ENCODE data around the gene PNMA1. TPM values are rescaled to one million over a fixed set of nuclear protein-coding genes. Genes with fewer than 3 reads are reported as not detected.
A peak's percentile ranks its signal among the peaks of the same experiment; 100 is the strongest.

Gene PNMA1
- total and polyA plus RNA-seq, 2 of the 13 experiments (the other 11 are each of a cell fraction or from before 2014, with no cell fraction given): 7.0 to 8.3 TPM

DNA sequence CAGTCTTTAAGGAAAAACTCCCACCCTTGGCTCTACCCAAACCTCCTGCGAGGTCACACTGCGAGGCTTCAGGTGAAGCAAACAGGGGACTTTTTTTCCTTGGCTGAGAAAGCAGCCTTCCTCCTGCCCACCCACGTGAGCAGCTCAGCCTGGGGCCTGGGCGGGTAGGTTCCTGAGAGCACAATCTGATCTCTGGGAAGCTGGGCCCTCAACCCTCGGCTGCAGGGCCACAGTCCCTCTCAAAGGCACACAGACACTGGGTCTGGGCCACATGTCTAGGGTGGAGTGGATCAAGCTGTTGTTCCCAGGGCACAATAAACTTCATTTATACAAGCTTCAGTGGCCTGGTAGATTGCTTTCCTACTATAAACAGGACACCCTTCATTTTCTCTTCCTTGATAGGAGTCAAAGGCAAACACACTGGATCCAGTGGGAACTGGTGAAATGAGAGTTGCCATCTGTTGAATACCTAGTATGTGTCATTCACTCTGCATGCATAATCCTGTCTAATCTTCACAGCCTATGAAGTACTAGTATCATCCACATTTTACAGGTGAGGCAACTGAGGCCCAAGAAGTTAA is 41.3 kb upstream of the PNMA1 start (continued):
- TF ChIP-seq, protein P1, sequence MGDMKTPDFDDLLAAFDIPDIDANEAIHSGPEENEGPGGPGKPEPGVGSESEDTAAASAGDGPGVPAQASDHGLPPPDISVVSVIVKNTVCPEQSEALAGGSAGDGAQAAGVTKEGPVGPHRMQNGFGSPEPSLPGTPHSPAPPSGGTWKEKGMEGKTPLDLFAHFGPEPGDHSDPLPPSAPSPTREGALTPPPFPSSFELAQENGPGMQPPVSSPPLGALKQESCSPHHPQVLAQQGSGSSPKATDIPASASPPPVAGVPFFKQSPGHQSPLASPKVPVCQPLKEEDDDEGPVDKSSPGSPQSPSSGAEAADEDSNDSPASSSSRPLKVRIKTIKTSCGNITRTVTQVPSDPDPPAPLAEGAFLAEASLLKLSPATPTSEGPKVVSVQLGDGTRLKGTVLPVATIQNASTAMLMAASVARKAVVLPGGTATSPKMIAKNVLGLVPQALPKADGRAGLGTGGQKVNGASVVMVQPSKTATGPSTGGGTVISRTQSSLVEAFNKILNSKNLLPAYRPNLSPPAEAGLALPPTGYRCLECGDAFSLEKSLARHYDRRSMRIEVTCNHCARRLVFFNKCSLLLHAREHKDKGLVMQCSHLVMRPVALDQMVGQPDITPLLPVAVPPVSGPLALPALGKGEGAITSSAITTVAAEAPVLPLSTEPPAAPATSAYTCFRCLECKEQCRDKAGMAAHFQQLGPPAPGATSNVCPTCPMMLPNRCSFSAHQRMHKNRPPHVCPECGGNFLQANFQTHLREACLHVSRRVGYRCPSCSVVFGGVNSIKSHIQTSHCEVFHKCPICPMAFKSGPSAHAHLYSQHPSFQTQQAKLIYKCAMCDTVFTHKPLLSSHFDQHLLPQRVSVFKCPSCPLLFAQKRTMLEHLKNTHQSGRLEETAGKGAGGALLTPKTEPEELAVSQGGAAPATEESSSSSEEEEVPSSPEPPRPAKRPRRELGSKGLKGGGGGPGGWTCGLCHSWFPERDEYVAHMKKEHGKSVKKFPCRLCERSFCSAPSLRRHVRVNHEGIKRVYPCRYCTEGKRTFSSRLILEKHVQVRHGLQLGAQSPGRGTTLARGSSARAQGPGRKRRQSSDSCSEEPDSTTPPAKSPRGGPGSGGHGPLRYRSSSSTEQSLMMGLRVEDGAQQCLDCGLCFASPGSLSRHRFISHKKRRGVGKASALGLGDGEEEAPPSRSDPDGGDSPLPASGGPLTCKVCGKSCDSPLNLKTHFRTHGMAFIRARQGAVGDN (CRISPR knock-in tag; IDR thresholded peaks at IDR 0.05): peak; percentile 85
- TF ChIP-seq, protein P2, sequence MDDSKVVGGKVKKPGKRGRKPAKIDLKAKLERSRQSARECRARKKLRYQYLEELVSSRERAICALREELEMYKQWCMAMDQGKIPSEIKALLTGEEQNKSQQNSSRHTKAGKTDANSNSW (CRISPR knock-in tag; IDR thresholded peaks at IDR 0.05; ENCODE audit: borderline replicate concordance): no peak
- TF ChIP-seq ARID5B (CRISPR knock-in tag; IDR thresholded peaks at IDR 0.05) (0 out of 2 replicates have a peak, but pooled peaks have one; percentile 7), POLR2A (IDR thresholded peaks at IDR 0.05; ENCODE audit: insufficient read depth in 1 of 2, low read depth in 2 of 2, low read length in 2 of 2) (peak in 1 of 2 experiments; percentile 37; a peak in 1 of 4 replicates), SRSF1 (optimal IDR thresholded peaks at IDR 0.05; ENCODE audit: low read depth, low read length) (no peak), ZNF562 (CRISPR knock-in tag; IDR thresholded peaks at IDR 0.05; ENCODE audit: borderline replicate concordance) (no peak), ELF3 (CRISPR knock-in tag; IDR thresholded peaks at IDR 0.05) (0 out of 2 replicates have a peak, but pooled peaks have one; percentile 2), ZBTB7A (CRISPR knock-in tag; IDR thresholded peaks at IDR 0.05) (no peak), BCLAF1 (IDR thresholded peaks at IDR 0.05) (no peak), NR2F2 (IDR thresholded peaks at IDR 0.05; ENCODE audit: borderline replicate concordance, low read depth) (no peak), MEF2D (CRISPR knock-in tag; IDR thresholded peaks at IDR 0.05) (no peak), ZFX (CRISPR knock-in tag; IDR thresholded peaks at IDR 0.05; ENCODE audit: low read depth) (peak; percentile 67), ARNTL (CRISPR knock-in tag; IDR thresholded peaks at IDR 0.05) (0 out of 2 replicates have a peak, but pooled peaks have one; percentile 17)
- TF ChIP-seq, protein P3, sequence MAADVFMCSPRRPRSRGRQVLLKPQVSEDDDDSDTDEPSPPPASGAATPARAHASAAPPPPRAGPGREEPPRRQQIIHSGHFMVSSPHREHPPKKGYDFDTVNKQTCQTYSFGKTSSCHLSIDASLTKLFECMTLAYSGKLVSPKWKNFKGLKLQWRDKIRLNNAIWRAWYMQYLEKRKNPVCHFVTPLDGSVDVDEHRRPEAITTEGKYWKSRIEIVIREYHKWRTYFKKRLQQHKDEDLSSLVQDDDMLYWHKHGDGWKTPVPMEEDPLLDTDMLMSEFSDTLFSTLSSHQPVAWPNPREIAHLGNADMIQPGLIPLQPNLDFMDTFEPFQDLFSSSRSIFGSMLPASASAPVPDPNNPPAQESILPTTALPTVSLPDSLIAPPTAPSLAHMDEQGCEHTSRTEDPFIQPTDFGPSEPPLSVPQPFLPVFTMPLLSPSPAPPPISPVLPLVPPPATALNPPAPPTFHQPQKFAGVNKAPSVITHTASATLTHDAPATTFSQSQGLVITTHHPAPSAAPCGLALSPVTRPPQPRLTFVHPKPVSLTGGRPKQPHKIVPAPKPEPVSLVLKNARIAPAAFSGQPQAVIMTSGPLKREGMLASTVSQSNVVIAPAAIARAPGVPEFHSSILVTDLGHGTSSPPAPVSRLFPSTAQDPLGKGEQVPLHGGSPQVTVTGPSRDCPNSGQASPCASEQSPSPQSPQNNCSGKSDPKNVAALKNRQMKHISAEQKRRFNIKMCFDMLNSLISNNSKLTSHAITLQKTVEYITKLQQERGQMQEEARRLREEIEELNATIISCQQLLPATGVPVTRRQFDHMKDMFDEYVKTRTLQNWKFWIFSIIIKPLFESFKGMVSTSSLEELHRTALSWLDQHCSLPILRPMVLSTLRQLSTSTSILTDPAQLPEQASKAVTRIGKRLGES (CRISPR knock-in tag; IDR thresholded peaks at IDR 0.05; ENCODE audit: borderline replicate concordance): no peak

Measured in HepG2 (cell line).